ENCODE results near the gene TSHZ2. TPM values are rescaled to one million over a fixed set of nuclear protein-coding genes. Genes with fewer than 3 reads are reported as not detected.

TSHZ2 gene
- total and polyA plus RNA-seq, 2 of the 4 experiments (the other 2 are of a cell fraction): under 0.01 to 0.02 TPM

DNA sequence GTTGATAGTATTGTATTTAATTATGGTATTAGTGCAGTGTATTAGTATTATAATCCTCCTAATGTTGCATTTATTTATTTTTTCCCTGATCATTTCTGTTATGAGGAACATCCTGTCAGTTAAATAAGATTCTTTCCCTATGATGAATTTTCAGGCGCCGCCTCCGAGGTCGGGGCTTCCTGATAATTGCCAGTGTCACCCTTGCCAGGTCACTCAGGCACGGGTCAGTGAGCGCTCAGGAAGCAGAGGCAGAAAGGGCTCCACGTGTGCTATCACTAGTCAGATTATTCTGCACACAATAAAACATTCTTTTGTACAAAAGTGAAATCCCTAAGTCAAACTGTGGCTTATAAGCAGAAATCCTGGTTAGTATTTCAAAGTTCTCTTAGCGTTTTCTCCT lies 64.8 kb downstream of the TSHZ2 start:
- Histone ChIP-seq H3K56ac (ENCODE audit: extremely low read depth, insufficient read depth, low read length) (no peak overlapping the region), H3K9ac (ENCODE audit: low read depth, low read length) (no peak overlapping the region), H2BK20ac (ENCODE audit: low read depth, low read length) (no peak overlapping the region), H3K23ac (ENCODE audit: low read depth, low read length) (no peak overlapping the region), H3K27me3 (ENCODE audit: control insufficient read depth, insufficient read depth, low read length) (no peaks in the 10 kb centered on the region), H3K4me2 (ENCODE audit: low read depth, low read length) (no peak overlapping the region), H3K9me1 (ENCODE audit: insufficient read depth, low read length) (no peaks in the 10 kb centered on the region), H3K4me1 (ENCODE audit: control insufficient read depth, insufficient read depth, low read length) (no peaks in the 10 kb centered on the region), H4K91ac (ENCODE audit: insufficient read depth, low read depth, low read length) (no peak overlapping the region), H3K18ac (ENCODE audit: low read depth, low read length) (no peak overlapping the region), H2AK9ac (replicated peaks; ENCODE audit: low read depth, low read length, poor library complexity) (no peak overlapping the region), H2AFZ (replicated peaks; ENCODE audit: low read length, poor library complexity) (no peak overlapping the region), H3K9me3 (ENCODE audit: control insufficient read depth, insufficient read depth, low read length) (peaks cover 4% of the 10 kb centered on the region), H3K79me1 (ENCODE audit: low read depth in 1 of 2, low read length in 2 of 2) (no peaks in the 10 kb centered on the region), H2AK5ac (ENCODE audit: low read depth, low read length) (no peak overlapping the region), H3K4me3 (ENCODE audit: insufficient read depth, low read depth, low read length) (no peak overlapping the region), H3K27ac (ENCODE audit: insufficient read depth, low read length) (no peak overlapping the region), H2BK5ac (ENCODE audit: low read depth, low read length, poor library complexity, severe bottlenecking) (no peak overlapping the region), H3K36me3 (ENCODE audit: control insufficient read depth, insufficient read depth, low read length) (no peaks in the 10 kb centered on the region), H2BK15ac (ENCODE audit: low read depth, low read length) (no peak overlapping the region), H4K8ac (ENCODE audit: low read depth in 2 of 2, low read length in 2 of 2) (no peak overlapping the region), H3K14ac (replicated peaks; ENCODE audit: low read depth, low read length) (no peak overlapping the region), H3K4ac (ENCODE audit: low read depth, low read length) (no peak overlapping the region), H4K5ac (ENCODE audit: low read depth, low read length) (no peak overlapping the region), H4K20me1 (ENCODE audit: insufficient read depth, low read length) (no peaks in the 10 kb centered on the region), H2BK120ac (ENCODE audit: low read depth, low read length) (no peak overlapping the region)
- POLR2A ChIA-PET (ENCODE audit: unreplicated experiment): no interaction called here
- no peak for DNase-seq
- BruUV-seq (replicated peaks): no TSS peak
- no peak for ATAC-seq (ENCODE audit: low read depth)
- CTCF ChIA-PET: no interaction called here
- intact Hi-C loops (cut with micrococcal nuclease): no loop called here
- WGBS, 2 experiments (ENCODE audit: extremely low coverage in 2 of 2, insufficient read length in 1 of 2): 75% methylated on average over 2 of the region's 8 CpGs; no CpG with 5 or more reads in 1 of the 2 experiments
- in situ Hi-C loops (cut with MboI; ENCODE audit: low sequenced_read_pairs): no loop called here
- dilution Hi-C loops (cut with HindIII; ENCODE audit: low sequenced_read_pairs, unreplicated experiment): no loop called here
- TF ChIP-seq CTCF (conservative IDR thresholded peaks at IDR 0.05; ENCODE audit: low read depth, low read length): no peak
- no peak for TF ChIP-seq RAD21 (IDR thresholded peaks at IDR 0.05; ENCODE audit: low read length)
- TF ChIP-seq MXI1 (IDR thresholded peaks at IDR 0.05; ENCODE audit: borderline replicate concordance, low read depth, low read length): no peak
- no peak for TF ChIP-seq NFE2L2 (IDR thresholded peaks at IDR 0.05; ENCODE audit: low read depth, low read length)
- TF ChIP-seq CEBPB (IDR thresholded peaks at IDR 0.05; ENCODE audit: low read depth, low read length): no peak
- no peak for TF ChIP-seq USF2 (IDR thresholded peaks at IDR 0.05; ENCODE audit: low read depth, low read length)
- no peak for TF ChIP-seq RFX5 (IDR thresholded peaks at IDR 0.05; ENCODE audit: low read depth, low read length)
- TF ChIP-seq MAFK (IDR thresholded peaks at IDR 0.05; ENCODE audit: low read depth, low read length): no peak
- TF ChIP-seq FOS (IDR thresholded peaks at IDR 0.05; ENCODE audit: low read depth, low read length): no peak
- no peak for TF ChIP-seq MAZ (IDR thresholded peaks at IDR 0.05; ENCODE audit: borderline replicate concordance, low read depth, low read length)
- no peak for TF ChIP-seq BHLHE40 (IDR thresholded peaks at IDR 0.05; ENCODE audit: low read depth, low read length)
- no peak for TF ChIP-seq CHD1 (IDR thresholded peaks at IDR 0.05; ENCODE audit: low read depth, low read length)
- TF ChIP-seq, protein P1, sequence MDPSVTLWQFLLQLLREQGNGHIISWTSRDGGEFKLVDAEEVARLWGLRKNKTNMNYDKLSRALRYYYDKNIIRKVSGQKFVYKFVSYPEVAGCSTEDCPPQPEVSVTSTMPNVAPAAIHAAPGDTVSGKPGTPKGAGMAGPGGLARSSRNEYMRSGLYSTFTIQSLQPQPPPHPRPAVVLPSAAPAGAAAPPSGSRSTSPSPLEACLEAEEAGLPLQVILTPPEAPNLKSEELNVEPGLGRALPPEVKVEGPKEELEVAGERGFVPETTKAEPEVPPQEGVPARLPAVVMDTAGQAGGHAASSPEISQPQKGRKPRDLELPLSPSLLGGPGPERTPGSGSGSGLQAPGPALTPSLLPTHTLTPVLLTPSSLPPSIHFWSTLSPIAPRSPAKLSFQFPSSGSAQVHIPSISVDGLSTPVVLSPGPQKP (IDR thresholded peaks at IDR 0.05; ENCODE audit: borderline replicate concordance, low read depth, low read length): no peak
- no peak for TF ChIP-seq POLR2A (IDR thresholded peaks at IDR 0.05; ENCODE audit: low read depth, low read length)
- no peak for TF ChIP-seq SMC3 (IDR thresholded peaks at IDR 0.05; ENCODE audit: low read depth, low read length)
- no peak for TF ChIP-seq RCOR1 (IDR thresholded peaks at IDR 0.05; ENCODE audit: insufficient replicate concordance, low read length)

Data from IMR-90 (cell line).